HG02610 (cell line): ENCODE data around the gene SFSWAP.
"Not testable (repeated sequence)": the region's sequence is repeated elsewhere in the genome, so short reads cannot be mapped to it uniquely, and the experiment has no call there.

ENCODE experiments used
- ATAC-seq: cut with Tn5 transposase; IDR thresholded peaks from one replicate; pipeline ENCODE4 v1.9.1; 2021; ENCODE audit warnings: mild to moderate bottlenecking, moderate library complexity; ENCODE audit not compliant: unreplicated experiment

Gene SFSWAP

DNA sequence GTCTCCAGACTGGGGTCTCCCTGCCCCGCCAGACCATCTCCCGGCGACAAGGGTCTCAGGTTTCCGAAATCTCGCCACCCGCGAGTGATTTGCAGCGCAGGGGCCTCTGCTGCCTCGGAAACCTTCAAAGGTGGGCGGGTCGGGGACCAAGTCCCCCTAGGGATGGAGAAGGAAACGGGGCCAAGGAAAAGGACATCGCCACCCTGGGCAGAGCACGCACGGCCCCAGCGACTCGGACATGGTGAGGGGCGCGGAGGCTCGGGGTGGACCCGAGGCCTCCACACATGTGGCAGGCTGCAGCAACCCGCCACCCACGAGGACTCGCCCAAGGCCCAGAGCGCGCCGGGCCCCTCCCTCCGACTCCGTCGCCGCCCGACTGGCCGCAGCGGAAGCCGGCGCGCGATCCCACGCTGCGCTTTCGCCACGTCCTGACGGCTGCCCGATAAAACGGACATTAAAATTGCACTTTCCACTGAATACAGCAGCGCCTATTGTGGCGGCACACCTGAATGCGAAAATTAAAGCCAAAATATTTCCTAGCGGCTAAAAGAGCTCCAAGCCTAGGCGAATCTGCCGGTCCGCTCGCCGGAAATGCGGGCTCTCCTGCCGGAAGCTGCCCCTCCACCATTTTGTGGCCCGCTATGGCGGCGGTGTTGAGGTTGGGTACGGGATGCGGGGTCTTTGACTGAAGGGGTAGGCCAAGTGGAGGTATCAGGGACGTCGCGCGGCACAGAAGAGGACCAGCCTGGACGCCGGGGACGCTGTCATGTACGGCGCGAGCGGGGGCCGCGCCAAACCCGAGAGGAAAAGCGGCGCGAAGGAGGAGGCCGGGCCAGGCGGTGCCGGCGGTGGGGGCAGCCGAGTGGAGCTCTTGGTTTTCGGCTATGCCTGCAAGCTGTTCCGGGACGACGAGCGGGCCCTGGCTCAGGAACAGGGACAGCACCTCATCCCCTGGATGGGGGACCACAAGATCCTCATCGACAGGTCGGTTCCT, at the start of gene SFSWAP:
SFSWAP (plus strand) TSS at position 627 of the 994 bp plus-strand sequence; CDS start at position 767, 140 bp downstream.
- ATAC-seq = peak; percentile 88

DNA sequence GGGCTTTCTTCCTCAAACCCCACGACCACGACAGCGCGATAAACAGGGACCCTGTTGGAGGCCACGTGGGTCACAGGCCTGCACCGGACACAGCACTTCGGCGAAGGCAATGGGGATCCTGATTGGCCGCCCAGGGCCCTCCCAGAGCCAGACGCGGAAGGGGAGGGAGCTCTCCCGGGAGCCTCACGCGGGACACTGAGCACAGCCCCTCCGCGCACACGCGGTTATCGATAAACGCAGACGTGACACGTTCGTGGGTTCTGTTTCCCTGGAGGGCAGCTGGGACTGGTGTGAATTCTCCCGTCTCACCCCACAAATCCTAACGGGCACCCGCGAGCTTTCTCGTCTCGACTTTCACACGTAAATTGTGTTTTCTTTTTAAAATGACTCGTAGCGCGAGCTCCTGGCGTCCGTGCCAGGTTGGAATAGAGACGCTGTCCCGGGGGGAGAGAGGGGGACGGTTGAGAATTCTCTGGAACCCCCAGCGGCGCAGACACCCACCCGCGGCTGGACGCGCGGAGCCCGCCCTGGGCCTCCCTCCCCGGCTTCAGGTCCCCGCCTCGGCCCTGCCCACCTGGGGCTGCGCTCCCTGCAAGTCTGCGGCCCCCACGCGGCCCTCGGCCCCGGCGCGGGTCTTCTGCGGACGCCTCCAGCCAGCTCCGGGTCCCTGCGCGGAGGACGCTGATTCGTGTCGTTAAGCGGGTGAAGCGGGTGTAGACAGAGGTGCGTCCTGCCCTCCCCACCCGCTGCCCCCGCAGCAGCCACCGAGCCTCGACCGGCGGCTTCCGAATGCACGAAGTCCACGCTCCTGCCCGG, 49.5 kb upstream of the SFSWAP start:
- not testable (repeated sequence) for ATAC-seq

DNA sequence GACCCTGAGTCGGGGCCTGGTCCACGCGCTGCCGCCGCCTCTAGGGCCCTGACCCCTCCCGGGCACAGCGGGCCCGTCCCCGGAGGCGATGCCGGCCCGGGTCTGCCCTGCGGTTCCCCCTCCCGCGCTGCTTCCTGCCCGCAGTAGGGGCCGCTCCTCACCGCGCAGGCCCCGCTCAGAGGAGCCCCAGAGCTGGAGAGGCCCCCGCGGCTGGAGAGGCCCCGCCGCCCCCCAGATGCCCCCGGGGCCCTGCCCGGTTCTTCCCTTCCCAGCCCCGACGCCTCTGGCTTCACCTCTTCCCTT, 49.0 kb upstream of the SFSWAP start:
- not testable (repeated sequence) for ATAC-seq

DNA sequence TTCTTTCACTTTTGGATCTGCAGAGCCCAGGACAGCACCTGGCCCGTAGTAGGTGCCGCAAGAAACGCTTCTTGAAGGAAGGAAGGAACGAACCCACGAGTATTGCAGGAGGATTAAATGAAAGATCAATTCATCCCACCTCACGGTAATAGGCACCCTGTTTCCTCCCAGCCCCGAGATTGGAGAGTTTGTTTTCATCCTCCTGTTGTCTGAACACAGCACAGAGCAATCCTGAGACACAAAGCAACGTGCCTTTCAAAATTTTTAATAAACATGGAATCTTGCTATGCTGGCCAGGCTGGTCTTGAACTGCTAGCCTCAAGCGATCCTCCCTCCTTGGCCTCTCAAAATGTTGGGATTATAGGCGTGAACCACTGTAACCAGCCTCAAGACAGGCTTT, 48.5 kb upstream of the SFSWAP start:
- ATAC-seq = not testable (repeated sequence)

DNA sequence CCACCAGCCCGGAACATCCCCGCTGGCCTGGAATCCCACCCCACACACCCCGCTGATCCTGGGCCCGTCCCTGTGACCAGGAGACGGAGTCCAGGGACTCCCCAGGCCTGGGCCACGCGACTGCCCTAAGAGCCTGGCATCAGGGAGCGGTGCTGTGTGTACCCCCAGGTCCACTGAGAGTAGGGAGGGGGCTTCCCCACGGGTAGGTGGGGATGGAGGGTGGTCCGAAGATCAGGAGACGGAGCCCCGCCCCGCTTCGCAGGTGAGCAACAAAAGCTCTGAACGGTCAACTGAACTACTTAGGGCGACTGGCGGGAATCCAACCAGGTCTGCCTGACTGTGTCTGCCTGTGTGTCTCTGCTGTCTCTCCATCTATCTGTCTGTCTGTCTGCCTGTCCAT, 45.2 kb upstream of the SFSWAP start:
- ATAC-seq = not testable (repeated sequence)

DNA sequence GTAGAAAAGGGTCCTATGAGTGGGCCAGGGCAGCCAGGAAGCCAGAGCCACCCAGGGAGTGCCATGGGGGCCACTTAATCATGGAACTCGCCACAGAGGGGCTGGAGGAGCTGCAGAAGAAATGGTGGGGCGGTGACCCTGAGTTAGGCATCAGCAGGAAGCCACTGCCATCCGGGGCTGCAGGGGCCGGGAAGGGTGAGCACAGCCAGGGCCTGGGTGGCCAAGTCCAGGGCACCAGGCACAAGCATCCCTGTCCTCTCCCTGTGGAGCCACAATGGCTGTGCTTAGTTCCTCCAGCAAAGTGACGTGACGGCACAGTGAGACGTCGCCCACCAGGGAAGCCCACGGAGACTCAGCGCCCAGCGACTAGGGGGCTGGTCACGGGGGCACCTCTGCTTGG, 44.4 kb upstream of the SFSWAP start:
- not testable (repeated sequence) for ATAC-seq

DNA sequence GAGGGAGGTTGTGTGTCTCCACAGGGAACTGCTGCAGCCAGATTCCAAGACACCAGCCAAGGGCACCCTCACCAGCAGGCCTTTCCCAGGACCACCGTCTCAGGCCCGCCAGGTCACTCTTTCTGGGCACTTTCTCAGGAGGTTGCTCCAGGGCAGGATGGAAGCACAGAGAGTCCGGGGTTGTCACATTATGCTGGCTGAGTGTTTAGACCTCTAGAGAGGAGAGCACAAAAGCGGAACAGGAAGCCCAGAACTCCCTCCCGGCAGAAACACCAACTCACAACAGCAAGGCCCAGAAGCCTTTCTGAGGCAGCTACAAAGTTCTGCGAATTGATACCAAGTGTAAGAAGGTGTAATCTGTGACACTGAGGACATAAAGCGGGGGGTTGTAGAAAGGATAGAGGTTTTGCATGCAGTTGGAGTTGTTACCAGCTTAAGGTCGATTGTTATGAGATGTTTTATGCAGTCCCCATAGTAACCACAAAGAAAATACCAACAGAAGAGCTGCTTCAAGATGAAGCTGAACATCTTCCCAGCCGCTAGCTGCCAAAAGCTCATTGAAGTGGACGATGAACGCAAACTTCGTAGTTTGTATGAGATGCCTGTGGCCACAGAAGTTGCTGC, 43.8 kb upstream of the SFSWAP start:
- ATAC-seq = not testable (repeated sequence)

DNA sequence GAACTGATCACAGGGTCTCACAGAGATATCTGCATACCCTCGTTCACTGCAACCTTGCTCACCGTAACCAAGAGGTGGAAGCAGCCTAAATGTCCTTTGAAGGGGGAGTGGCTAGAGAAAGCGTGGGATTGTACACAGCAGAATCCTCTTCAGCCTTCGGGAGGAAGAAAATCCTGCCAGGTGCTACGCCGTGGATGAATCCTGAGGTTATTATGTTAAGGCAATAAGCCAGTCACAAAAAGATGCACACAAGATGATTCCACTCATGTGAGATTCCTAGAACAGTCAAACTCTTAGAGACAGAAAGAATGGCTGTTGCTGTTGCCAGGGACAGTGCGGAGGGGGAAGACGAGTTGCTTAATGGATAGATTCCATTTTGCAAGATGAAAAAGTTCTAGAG, 39.6 kb upstream of the SFSWAP start:
- no peak for ATAC-seq

DNA sequence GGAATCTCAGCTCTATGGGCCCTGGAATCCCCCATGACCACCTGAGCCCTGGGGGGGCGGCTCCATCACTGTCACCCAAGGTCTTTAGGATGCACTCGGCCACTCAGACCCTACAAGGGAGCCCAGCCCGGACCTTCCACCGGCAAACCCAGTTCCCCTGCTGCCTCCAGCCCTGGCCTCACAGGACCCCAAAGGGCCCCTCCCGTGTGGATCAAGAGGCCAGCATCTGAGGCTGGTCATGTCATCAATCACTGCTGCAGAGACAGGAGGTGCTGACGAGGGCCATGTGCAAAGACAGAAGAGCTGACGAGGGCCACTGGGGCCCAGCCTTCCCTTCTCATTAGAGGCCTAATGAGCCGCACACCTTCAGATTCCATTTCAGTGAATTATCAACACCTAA, 39.0 kb upstream of the SFSWAP start:
- no peak for ATAC-seq

DNA sequence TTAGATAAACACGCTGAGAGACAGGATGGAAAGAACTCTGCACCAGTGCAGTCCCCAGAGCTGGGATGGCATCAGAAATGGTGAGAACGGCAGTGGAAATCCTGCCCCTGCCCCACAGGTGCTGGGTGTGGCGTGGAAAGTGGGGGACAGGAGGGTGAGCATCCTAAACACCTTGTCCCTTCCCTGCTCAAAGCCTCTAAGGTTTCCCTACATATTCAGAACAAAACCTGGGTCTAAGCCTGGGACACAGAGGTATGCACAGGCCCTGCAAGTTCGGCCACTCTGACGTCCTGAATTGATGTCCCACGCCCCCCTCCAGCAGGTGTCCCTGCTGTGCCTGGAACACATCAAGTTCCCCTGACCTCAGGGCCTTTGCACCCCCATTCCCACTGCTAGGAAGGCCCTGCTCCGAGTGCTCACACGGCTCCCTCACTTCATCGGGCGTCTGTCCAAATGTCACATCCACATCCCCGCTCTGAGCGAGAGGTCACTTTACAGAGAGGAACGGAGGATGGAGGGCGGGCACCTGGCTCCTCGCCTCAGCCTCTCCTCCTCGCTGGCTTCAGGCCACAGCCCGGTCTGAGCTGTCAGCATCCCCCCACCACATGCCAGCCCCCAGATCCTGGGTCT, 38.5 kb upstream of the SFSWAP start:
- ATAC-seq = no peak

DNA sequence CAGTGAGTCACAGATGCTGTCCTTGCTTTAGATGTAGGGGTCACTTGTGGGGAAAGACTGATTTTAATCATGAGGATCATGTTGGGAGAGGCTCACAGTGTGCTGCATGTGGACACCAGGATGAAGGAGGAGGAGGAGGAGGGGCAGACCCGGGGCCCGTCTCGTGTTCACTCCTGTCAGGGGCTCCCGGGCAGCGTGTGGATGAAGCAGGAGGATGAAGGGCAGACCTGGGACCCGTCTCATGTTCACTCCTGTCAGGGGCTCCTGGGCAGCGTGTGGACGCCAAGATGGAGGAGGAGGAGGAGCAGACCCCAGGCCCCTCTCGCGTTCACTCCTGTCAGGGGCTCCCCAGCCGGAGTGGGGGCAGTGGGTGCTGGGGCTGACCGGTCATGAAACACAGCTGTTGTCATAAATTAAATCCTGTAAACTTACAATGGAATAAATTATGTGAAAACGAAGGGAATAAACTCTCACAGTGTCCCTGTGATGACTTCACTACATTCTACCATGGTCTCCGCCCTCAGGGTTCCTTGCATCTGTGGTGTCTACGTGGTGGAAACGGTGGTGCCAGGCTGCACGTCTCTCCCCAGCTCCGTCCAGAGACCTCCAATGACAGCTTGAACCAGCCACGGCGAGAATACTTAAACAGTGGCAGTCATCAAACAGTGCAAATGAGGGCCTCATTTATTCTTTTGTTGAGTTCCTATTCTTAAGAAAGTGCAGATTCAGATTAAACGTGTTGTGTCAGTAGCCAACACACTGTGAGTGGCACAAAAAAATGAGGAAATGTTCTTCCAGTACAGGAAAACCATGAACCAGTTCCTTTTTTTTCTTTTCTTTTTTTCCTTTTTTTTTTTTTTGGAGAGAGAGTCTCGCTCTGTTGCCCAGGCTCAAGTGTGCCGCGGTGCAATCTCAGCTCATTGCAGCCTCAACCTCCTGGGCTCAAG, 37.7 kb upstream of the SFSWAP start:
- no peak for ATAC-seq

DNA sequence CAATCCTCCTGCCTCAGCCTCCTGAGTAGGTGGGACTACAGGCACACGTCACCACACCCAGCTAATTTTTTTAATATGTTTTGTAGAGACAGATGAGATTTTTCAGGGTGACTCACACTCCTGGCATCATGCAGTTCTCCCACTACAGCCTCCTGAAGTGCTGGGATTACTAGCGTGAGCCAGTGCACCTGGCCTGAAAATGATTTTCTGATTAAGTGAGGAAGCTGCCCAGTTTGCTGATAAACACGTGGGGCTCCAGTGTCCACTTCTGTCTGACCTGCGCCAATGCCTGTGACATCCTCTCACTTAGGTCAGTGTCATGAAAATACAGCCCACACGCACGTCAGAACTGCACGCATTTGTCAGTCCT, 37.0 kb upstream of the SFSWAP start:
- ATAC-seq = no peak

DNA sequence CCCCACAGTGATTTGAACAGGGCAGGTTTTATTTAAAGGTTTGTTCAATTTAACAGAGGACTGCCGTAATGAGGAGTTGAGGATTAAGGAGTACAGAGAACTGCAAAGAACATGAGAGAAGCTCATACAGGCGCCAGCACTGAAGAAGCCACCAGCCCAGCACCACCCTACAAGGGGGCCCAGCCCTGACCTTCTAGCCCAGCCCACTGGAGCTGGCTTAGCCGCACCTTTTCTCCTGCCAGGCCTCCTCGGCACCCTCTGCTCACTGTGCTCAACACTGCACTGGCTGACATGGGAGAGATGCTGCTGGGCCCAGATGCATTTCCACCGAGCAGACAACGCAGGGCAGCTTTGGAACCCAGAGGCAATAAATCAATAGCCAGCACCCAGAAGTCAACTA, 36.5 kb upstream of the SFSWAP start:
- no peak for ATAC-seq

DNA sequence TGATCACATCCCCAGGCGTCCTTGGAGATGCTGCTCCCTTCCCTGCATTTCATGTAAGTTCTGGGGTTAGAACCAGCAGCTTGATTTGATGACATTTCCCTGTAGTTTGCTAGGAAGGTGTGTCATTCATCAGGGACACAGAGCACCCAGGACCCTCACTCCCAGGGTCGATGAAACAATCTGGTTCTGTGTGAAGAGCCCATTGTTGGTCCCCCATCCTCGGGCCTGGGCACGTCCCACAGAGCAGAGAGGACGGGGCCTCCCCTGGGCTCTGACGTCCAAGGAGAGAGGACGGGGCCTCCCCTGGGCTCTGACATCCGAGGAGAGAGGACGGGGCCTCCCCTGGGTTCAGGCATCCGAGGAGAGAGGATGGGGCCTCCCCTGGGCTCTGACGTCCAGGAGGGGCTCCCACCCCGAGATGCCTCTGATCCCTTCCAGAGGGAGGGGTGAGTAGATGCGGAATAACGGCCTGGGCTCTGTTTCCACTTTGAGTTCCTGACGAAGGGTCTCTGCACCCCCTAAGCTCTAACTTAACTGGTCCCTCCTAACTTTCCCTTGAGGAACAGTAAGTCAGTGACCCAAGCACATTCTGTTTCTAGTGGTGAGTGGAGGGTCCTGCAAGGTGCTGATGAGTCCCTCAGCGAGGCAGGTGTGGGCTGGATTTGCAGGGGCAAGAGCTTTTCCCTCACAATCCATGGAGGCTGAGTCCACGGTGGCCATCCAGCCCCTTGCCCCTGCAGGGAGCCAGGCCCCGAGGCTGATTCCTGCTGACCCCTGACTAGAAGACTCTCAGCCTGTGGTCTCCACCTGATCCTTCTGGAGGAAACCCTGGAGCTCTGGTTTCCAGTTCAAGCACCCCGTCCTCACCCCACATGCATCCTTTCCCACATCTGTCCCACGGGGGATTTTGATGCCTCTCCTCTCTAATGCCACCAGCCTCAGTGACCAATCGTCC, 35.5 kb upstream of the SFSWAP start:
- no peak for ATAC-seq

DNA sequence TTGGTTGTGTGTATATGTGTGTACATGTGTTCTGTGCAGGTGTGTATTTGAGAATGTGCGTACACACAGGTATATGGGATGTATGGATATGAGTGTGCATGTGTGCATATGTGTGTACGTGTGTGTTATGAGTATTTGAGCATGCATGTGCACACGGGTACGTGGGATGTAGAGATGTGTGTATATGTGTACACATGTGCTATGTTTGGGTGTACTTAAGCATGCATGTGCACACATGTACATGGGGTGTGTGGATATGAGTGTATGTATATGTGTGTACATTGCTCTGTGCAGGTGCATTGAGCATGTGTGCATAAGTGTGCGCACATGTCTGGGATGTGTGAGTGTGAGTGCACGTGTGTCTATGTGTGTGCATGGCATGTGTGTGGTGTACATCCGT, 34.3 kb upstream of the SFSWAP start:
- no peak for ATAC-seq

DNA sequence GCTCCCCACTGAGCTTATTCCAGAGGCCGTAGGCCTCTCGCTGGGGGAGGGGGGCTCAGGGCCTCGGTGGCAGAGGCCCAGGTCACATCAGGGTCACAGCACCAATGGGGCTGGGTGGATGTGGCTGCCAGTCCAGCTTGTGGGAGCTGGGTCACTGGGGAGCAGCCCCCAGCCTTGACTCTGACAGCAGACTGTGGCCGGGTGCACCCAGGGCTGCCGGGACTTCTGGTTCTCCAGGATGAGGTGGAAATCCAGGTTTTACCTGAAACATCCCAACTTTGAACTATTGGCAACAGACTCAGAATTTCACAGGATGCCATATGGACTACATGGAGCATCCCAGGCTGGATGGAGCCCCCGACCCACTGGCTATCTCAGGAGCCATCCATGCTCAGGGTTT, 33.8 kb upstream of the SFSWAP start:
- ATAC-seq = not testable (repeated sequence)

DNA sequence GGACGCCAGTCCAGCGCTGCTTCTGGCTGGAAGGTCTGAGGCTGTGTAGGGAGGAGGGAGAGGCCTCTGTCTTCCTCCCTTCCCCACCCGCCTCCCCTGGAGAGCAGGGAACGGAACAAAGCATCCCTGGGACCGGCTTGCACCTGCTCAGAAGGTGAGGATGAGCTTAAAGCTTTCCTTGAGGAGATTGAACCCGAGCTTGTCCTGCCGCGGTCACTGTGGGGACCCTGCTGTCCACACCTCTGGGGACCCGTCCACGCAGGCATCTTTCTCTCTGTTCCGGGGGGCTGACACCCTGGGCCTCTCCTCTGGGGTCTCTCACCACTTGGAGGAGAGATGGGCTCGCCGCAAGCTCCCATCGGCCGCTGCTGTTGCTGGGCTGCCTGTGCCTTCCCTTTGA, 33.2 kb upstream of the SFSWAP start:
- no peak for ATAC-seq

DNA sequence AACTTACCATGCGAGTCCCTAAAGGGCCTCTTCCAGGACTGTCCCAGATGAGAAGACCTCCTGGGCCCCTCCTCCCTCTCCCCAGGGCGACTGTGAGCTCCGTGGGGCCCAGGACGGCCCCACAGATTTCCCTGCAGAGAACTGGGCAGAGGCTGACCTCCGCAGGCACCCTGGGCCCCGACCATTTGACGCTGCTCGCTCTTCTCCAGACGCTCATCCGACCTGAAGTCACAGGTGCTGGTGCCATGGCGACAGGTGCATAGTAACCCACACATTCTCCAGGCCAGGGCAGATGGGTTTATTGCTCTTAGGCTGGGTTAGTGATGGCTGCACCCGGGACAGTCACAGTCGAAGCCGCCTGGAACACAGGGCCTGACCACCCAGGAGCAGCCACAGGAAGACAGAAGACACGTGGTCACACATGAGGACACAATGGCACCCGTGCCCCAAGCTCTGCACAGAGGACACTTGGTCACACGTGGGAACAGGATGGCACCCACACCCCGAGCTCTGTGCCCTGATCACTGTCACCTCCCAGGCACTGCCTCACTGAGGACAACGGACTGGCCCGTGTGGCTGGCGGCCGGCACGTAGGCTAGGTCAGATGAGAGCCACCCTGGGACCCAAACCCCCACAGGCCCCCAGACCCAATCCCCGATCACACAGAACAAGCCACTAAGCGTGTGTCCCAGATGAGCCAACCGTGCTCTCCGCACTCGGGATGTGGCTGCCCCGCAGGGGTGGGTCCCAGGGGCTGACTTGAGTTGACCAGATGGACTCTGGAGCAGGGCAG, 32.3 kb upstream of the SFSWAP start:
- ATAC-seq = not testable (repeated sequence)
